HG03139 (cell line): ENCODE results near the gene TSPAN5.
"Not testable (repeated sequence)": the region's sequence is repeated elsewhere in the genome, so short reads cannot be mapped to it uniquely, and the experiment has no call there.

Source experiments
- ATAC-seq: cut with Tn5 transposase; IDR thresholded peaks from one replicate; pipeline ENCODE4 v1.9.1; 2021; ENCODE audit not compliant: unreplicated experiment

The TSPAN5 gene

GRCh38 chr4:98469771-98470170 is 188.6 kb downstream of the TSPAN5 start:
- no peak for ATAC-seq

- no peak for ATAC-seq
Measured at GRCh38 chr4:98468709-98469108, 189.7 kb downstream of the TSPAN5 start.

GRCh38 chr4:98467627-98468072 is 190.8 kb downstream of the TSPAN5 start:
- ATAC-seq = peak; percentile 98

- no peak for ATAC-seq
Measured at GRCh38 chr4:98466868-98467599, 191.4 kb downstream of the TSPAN5 start.

- no peak for ATAC-seq
Measured at GRCh38 chr4:98462487-98462886, 195.9 kb downstream of the TSPAN5 start.

- not testable (repeated sequence) for ATAC-seq
Measured at GRCh38 chr4:98461121-98461865, 197.1 kb downstream of the TSPAN5 start.

- not testable (repeated sequence) for ATAC-seq
Measured at GRCh38 chr4:98457422-98457821, 201.0 kb downstream of the TSPAN5 start.

GRCh38 chr4:98452091-98452490 is 206.3 kb downstream of the TSPAN5 start:
- ATAC-seq = no peak

GRCh38 chr4:98448908-98449307 is 209.5 kb downstream of the TSPAN5 start:
- ATAC-seq = no peak

GRCh38 chr4:98447648-98448047 is 210.8 kb downstream of the TSPAN5 start:
- no peak for ATAC-seq

- ATAC-seq = peak; percentile 76
Measured at GRCh38 chr4:98446499-98447375, 211.7 kb downstream of the TSPAN5 start.

GRCh38 chr4:98444371-98444770 is 214.0 kb downstream of the TSPAN5 start:
- ATAC-seq = no peak

- ATAC-seq = no peak
Measured at GRCh38 chr4:98434816-98435215, 223.6 kb downstream of the TSPAN5 start.

- no peak for ATAC-seq
Measured at GRCh38 chr4:98433691-98434090, 224.7 kb downstream of the TSPAN5 start.

- ATAC-seq = no peak
Measured at GRCh38 chr4:98430708-98431403, 227.6 kb downstream of the TSPAN5 start.

GRCh38 chr4:98423009-98423408 is 235.4 kb downstream of the TSPAN5 start:
- ATAC-seq = no peak

- no peak for ATAC-seq
Measured at GRCh38 chr4:98421111-98421510, 237.3 kb downstream of the TSPAN5 start.
